HG03064 (cell line): ENCODE results near the gene ERCC4.

Source experiments
- ATAC-seq: cut with Tn5 transposase; IDR thresholded peaks from one replicate; pipeline ENCODE4 v1.9.1; 2021; ENCODE audit warnings: low read depth; ENCODE audit not compliant: unreplicated experiment

ERCC4 gene

DNA sequence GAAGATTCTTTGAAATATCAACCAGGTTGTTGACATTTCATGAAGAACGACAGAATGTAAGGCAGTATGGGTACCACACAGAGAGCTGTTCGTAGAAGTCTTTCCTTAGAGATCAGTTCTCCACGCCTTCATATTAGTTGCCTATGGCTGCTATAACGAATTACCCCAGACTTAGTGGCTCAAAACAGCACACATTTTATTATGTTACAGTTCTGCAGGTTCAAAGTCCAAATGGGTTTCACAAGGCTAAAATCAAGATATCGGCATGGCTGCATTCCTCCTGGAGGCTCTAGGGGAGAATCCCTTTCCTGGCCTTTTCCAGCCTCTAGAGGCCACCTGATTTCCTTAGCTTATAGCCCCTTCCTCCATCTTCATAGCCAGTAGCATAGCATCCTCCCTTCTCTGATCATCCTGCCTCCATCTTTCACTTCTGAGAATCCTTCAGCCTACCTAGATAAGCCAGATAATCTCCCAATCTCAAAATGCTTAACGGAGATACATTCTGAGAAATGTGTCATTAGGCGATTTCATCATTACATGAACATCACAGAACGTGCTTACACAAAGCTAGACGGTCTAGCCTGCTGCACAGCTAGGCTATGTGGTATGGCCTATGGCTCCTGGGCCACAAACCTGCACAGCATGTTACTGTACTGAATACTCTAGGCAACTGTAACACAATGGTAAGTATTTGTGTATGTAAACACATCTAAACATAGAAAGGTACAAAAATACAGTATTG lies 26.0 kb downstream of the ERCC4 start:
- no peak for ATAC-seq

DNA sequence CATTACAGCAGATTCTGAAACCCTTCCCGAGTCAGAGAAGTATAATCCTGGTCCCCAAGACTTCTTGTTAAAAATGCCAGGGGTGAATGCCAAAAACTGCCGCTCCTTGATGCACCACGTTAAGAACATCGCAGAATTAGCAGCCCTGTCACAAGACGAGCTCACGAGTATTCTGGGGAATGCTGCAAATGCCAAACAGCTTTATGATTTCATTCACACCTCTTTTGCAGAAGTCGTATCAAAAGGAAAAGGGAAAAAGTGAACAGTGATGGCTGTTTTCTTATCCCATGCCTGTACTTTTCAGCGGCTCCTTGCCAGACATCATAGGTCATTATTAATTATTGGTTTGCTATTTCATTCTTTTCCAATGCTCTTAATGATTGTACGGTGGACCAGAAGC lies 28.1 kb downstream of the ERCC4 start:
- ATAC-seq, result no peak

DNA sequence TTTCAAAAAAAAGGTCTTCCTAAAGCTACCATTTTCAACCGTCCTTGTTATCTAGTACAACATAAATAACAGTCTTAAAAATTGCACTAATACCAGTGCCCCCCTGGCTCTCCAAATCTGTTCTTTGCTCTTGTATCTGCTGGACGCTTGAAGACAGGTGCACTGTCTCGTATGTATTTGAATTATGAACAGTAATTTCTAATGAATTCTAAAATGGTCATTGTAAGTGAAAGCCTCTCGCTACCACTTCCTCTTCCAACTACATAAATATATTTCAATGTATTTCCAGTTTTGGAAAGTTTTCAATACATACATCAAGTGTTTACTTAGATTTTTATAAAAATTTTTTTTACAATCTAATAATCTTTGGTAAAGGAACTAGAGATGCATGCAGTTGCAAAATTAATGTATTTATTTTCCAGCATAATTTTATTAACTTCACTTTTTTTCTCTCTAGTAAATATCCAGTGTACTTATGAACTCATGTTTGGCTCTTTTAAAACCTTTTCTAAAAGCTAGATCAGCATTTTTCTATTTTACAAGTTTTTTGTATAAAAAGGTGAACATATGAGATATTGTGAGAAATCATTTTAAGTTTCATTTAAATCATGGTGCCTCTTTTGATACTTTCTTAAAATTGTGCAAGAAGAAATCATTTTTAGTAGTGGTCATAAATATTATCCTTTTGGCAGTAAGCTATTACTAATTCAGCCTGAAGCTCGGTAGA lies 31.0 kb downstream of the ERCC4 start:
- ATAC-seq, result no peak

DNA sequence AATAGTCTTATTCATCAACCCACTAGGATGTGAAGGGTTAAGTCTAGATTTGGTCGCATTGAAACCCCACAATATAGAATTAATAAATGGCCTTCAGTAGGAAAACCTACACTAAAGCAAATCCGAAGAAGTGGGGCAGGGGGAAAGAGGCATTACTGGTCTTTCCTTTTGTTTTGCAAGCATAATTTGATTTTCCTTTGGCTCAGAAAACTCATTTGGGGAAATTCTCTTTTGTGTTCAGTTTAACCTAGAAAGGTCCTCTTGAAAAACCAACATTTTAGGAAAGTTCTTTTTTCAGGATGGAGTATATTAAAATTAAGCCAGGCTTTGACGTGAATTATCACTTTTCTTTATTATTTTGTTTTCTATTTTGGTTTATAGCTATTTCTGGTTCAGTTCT lies 31.7 kb downstream of the ERCC4 start:
- ATAC-seq, result no peak

DNA sequence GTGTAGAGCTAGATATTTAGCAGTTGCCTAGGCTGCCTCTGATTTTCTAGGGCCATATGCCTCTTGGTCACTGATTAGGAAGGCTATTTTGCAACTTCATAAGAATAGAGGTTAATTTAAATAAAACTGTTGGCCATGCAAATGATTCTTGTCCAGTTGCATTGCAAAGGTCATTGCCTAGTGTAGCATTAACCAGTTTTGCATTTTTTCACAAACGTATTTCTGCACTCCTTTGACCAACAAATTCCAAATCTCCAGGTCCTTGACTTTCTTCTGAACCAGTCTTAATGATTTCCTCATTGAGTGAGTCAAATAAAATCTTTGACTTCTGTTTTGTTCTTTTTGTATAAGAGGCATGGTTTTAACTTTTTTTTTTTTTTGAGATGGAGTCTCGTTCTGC lies 33.5 kb downstream of the ERCC4 start:
- ATAC-seq, result no peak

DNA sequence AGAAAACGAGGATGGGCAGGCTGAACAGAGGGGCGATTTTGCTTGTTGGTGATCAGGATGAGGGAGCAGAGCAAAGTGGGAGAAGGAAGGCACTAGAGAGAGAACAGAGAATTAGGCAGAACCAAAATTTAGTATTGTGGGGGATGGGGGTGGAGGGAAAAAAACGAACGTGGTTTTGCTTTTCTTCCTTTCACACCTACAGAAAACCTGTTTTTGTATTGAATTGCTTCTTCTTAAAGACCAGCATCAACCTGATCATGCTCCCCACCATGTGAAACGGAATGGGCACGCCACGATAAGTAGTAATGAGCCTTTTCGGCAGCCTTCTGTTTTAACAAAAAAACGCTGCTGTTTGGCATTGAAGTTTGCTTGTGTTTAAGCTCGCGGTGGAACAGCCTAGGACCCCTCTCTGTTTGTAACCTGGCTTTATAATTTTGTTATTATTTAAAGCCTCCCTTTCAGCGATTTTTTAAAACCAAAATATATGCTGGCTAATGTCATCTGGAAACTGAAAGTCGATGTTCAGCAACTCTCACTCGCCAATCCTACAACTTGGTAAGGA lies 36.8 kb downstream of the ERCC4 start:
- no peak for ATAC-seq

DNA sequence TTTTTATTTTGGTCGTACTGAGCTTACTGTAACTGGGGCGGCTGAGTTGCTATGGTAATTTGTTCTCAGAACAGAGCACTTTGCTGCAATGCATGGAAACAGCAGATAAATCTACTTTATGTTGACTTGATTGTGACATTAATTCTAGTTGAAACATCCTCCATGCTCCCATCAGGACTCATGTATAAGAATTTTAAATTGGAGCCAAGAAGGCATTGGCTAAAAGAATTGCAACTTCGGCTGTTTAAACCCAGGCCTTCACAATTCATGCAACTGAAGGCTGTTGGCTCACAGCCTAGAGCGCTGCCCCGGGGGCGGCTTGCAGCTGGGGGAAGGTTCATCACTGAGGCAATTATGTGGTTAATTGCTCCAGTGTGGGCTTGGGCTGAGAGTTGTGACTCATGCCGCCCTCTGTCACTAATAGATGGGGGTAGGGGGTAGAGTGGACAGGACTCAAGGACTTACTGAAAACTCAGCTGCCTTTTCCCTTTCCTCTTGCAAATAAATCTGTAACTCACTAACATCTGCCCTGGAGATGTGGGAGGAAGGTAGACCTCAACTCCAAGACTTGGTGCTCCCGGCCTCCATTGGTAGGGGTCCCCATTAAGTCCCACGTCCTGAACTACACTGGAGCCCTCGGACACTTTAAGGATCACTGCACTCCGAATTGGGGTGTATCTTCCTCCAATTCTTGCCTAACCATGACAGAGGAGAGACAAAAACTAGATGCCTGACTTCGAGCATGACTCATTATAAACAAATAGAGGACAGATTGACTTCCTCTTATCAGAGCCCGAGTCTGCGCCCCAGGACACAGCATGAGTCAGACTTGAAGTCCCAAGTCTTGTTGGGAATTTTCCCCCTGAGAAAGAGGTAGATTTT lies 37.5 kb downstream of the ERCC4 start:
- ATAC-seq, result peak; percentile 84

DNA sequence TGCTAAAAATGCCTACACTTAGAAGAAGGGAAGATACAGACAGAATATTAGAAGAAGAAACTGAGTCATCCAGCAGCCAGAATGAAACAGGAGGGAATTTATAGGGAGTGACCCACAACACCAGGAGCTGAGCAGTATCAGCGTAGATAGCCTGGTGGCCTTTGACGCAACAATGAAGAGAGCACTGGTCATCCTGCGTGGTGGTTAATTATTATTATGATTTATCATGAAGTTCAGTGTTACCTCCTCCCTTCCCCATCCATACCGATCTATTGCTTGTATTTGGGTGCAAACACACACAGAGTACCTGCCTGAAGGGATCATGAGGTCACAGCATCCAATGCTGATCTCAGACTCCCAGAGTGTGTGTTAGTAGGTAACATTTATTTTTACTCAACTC lies 38.5 kb downstream of the ERCC4 start:
- no peak for ATAC-seq

DNA sequence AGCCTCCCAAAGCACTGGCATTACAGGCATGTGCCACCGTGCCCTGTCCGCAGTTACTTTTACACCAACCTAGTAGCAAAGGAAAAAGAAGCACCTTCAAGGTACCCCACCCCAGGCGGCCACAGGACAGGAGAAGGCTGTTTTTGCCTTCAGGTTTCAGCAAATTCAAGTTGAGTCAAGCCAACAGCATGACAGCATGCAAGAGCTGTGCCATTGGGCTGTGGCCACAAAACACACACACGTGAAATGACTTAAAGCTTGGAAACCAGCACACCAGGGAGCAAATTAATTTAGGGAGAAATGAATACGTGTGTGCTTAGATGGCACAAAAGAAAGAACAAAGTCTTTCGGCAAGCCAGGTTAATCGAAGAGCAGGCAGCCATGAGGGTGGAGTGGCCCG lies 39.7 kb downstream of the ERCC4 start:
- ATAC-seq, result no peak

DNA sequence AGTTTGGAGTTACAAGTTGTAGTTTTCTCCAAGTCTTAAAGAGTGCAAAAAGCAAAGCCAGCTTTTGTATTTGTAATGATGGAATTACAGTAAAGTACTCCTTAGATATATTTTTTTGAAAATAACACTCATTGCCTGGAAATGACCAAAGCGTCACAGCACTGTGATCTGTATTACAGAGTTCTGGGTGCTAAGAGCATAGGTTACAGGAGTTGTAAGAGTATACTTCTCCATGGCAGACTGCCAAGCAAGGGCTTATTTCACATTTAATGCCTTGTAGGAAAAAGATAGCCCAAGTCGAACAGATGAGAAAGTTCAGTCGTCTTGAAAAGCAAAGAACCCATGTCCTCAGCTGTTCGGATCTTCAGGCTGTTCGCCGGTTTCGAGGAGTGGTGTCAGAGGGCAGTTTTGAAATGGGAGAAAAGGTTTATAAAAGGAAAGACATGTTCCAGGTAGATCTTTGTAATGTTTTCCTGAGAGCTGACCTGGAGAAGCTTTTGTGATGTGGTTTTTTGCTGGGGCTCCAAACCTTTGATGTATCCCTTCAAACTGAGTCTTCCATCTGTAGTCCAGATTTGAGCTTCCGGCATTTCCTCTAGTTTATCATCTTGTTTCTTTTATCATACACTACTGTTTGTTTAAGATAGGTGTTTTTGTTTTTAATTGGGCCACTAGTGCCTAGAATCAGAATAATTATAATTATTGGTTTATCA lies 41.3 kb downstream of the ERCC4 start:
- ATAC-seq, result no peak

DNA sequence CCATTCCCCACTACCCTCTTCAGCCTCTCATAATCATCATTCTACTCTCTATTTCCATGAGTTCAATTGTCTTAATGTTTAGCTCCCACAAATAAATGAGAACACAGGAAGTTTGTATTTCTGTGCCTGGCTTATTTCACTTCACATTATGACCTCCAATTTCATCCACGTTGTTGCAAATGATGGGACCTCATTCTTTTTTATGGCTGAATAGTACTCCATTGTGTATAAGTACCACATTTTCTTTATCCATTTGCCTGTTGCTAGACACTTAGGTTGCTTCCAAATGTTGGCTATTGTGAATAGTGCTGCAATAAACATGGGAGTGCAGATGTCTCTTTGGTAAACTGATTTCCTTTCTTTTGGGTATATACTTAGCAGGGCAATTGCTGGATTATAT lies 42.3 kb downstream of the ERCC4 start:
- no peak for ATAC-seq

DNA sequence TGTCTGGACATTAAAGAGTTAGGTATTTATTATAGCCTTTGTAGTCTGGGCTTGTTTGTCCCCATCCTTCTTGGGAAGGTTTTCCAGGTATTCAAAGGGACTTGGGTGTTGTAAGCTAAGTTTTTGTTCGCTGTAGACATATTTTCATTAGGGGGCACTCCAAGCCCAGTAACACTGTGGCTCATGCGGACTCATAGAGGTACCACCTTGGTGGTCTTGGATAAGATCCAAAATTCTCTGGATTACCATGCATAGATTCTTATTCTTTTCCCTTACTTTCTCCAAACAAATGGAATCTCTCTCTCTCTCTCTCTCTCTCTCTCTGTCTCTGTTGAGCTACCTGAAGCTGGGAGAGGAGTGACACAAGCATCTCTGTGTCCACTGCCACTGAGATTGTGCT lies 48.9 kb downstream of the ERCC4 start:
- no peak for ATAC-seq

DNA sequence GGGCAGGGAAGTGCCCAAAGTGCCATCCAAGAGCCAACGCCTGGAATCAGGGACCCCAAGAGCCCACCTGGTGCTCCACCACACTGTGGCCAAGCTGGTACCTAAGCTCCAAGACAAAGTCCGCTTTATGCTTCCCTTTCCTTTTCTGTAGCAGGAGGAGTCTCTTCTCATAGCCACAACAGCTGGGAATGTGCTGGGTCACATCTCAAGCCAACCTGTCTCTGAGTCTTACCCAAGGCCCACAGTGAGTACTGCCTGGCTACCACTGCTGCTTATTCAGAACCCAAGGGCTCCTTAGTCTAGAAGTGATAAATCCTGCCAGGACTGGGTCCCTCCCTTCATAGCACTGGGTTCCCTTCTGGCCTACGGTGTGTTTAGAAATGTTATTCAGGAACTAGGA lies 49.8 kb downstream of the ERCC4 start:
- ATAC-seq, result no peak

DNA sequence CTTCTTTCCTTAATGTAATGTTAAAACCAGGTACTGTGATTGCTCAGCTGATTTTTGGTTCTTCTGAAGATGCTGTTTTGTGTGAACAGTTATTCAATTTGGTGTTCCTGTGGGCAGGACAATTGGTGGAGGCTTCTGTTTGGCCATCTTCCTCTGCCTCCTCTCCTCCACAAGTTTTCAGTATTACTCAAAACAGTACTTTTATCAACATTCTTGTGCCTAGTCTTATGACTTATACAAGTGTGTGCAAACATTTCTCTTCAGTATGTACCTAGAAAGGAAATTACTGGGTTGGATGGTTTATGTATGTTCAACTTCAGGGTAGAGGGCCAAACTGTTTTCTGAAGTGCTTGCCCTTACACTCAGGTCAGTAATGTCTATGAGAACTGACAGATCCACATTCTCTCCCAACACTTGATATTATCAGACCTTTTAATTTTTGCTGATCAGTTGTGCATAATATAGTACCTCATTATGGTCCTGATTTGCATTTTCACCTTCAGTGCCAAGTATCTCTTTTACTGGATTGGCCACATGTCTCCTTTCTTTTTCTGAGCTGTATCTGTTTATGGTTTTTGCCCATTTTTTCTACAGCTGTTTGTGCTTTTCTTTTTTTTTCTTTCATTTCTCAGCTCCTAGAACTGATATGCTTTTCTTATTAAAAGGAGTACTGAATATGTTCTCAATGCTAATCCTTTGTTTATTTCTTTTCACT lies 50.9 kb downstream of the ERCC4 start:
- ATAC-seq, result no peak

DNA sequence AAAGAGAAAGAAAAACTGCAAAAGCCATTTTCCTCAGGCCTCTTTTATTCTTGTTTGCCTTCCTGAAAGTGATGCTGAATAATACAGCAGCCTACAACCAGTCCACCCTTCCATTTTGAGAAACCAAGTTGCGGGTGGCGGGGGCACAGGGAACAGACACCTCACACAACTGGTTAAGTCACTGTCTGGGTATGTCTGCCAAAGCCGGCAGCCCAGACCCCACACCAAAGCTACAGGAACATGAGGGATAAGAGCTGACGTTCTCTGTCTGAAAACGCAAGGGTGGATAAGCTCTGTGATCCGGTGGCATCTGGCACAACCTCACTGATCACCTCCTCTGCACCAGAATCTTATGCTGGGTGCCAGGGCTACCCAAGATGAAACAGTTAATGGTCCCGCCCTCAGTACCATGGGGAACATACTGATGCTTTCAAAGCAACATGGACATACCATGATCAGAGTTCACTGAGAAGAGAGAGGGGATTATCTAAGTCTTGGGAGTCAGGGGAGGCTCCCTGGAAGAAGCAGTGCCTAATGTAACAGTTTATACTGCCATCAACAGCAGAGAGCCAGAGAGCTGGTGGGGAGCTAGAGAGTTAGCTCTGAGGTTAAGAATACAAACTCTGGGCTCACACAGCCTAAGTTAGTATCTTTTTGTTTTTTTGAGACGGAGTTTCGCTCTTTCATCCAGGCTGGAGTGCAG lies 53.5 kb downstream of the ERCC4 start:
- no peak for ATAC-seq

DNA sequence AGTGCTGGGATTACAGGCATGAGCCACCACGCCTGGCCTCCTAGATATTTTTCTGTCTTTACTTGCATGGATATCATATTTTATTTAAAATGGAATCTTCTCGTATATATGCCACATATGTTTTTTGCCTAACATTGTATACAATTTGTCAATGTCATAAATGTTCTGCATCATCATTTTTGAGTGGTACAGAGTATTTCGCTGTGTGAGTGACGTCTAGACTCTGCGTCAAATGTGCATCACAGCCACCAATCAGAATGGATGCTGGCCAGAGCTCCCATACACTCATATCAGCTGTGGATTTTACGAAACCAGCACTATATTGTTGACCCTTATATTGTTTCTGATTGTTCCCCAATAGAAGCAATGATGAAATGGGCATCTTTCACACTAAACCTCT lies 57.2 kb downstream of the ERCC4 start:
- no peak for ATAC-seq

DNA sequence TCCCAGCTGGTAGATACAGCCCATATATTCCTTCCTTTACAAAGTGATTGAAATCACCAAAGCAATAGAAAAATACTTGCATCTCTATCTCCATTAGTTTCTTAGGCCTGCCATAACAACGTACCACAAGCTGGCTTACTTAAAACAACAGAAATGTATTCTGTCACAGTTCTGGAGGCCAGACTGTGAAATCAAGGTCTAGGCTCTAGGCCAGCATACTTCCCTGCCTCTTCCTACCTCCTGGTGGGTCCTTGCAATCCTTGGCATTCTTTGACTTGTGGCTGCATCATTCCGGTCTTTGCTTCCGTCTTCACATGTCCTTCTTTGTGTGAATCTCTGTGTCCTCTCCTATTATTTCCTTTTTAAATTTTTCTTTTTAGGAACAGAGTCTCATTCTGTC lies 62.5 kb downstream of the ERCC4 start:
- ATAC-seq, result no peak

DNA sequence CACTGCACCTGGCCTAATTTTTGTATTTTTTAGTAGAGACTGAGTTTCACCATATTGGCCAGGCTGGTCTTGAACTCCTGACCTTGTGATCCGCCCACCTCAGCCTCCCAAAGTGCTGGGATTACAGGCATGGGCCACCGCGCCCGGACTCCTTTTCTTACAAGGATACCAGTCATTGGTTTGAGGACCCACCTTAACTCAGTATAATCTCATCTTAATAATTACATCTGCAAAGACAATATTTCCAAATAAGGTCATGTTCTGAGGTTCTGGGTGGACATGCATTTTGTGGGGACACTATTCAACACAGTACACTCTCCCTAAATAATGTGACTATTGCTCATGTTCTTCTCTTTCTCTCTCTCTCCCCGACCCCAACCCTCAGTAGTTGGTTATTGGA lies 63.7 kb downstream of the ERCC4 start:
- ATAC-seq, result no peak

DNA sequence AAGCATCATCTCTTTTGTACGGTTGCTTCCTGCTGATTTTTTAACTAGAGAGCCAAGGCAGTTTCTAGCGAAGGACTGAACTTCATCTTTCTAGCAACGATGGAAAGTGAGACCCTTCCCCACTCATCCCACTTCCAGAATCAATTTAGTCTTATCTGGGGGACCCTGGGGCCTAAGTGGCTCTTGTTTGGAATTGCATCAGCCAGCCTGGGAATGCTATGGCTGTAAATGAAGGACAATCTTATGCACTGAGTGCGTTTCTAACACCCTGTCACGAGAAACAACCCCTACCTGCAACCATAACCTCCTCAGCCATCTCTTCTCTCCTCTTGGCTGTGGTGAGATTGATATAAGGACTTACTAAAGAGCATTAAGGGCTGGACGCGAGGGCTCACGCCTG lies 64.8 kb downstream of the ERCC4 start:
- ATAC-seq, result no peak
